Measurements from ENCODE around the gene UNC5A.

The UNC5A gene

DNA sequence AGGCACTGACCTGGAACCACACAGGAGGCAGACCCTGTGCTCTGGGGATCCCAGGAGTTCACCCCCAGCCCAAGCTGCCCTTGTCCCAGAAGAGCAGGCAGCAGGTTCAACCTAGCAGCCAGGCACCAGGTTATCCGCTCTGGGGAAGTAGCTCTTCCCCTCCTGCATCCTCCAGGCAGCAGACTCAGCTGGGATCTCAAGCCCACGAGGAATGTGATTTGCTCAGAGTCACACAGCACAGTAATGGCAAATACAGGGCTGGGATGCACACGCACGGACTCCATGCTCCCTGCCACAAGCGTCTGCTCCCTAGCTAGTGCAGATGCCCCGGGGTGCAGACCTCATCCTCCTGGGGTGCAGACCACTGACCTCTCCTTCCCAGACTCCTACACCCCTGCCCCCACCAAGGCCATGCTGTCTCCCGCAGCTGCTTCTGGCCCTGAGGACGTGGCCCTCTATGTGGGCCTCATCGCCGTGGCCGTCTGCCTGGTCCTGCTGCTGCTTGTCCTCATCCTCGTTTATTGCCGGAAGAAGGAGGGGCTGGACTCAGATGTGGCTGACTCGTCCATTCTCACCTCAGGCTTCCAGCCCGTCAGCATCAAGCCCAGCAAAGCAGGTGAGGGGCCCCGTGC is 63.3 kb downstream of the UNC5A start:
- TF ChIP-seq, protein P1, sequence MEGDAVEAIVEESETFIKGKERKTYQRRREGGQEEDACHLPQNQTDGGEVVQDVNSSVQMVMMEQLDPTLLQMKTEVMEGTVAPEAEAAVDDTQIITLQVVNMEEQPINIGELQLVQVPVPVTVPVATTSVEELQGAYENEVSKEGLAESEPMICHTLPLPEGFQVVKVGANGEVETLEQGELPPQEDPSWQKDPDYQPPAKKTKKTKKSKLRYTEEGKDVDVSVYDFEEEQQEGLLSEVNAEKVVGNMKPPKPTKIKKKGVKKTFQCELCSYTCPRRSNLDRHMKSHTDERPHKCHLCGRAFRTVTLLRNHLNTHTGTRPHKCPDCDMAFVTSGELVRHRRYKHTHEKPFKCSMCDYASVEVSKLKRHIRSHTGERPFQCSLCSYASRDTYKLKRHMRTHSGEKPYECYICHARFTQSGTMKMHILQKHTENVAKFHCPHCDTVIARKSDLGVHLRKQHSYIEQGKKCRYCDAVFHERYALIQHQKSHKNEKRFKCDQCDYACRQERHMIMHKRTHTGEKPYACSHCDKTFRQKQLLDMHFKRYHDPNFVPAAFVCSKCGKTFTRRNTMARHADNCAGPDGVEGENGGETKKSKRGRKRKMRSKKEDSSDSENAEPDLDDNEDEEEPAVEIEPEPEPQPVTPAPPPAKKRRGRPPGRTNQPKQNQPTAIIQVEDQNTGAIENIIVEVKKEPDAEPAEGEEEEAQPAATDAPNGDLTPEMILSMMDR (conservative IDR thresholded peaks at IDR 0.05; ENCODE audit: low read length), result no peak
- no peak for DNase-seq (ENCODE audit: low read depth)
- H3K4me3 ChIP-seq (ENCODE audit: low read length), result no peak overlapping the region

DNA sequence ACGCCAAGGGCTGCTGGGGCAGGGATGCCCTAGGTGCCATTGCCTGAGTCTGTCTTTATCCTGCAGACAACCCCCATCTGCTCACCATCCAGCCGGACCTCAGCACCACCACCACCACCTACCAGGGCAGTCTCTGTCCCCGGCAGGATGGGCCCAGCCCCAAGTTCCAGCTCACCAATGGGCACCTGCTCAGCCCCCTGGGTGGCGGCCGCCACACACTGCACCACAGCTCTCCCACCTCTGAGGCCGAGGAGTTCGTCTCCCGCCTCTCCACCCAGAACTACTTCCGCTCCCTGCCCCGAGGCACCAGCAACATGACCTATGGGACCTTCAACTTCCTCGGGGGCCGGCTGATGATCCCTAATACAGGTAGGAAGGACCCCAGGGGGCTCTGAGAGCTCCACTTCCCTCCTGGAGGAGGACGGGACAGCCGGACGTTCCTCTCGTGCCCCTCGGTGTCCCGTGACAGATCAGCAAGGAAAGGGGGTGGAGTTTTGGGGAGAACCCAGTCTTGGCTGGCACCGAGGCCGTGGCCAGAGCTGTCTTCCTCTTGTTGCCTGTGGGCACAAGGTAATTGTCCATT is 63.9 kb downstream of the UNC5A start:
- TF ChIP-seq, protein P1 (conservative IDR thresholded peaks at IDR 0.05; ENCODE audit: low read length), result no peak
- H3K4me3 ChIP-seq (ENCODE audit: low read length), result no peak overlapping the region
- no peak for DNase-seq (ENCODE audit: low read depth)

DNA sequence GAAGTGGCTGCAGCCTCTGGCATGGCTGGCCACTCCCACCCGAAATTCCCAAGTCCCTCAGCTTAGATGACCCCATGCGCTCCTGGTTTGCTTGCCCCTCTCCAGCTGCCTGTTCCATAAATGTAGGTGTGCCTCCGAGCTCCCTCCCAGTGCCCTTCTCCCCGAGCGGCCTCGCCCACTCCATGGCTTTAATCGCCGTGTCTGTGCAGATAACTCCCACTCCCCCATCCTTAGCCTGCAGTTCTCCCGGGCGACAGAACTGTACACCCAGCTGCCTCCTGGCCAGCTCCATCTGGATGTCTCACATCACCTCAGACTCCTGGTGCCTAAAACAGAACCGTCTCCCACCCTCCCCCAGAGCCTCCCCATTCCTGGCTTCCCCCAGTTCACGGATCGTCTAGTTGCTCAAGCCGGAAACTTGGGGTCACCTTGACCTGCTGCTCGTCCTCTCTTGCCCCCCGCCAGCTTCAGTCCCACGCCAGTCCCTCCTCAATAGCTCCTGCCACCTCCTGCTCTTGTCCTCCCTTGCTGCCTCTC is 64.7 kb downstream of the UNC5A start:
- no peak for DNase-seq (ENCODE audit: low read depth)
- H3K4me3 ChIP-seq (ENCODE audit: low read length), result no peak overlapping the region
- TF ChIP-seq, protein P1 (conservative IDR thresholded peaks at IDR 0.05; ENCODE audit: low read length), result no peak

DNA sequence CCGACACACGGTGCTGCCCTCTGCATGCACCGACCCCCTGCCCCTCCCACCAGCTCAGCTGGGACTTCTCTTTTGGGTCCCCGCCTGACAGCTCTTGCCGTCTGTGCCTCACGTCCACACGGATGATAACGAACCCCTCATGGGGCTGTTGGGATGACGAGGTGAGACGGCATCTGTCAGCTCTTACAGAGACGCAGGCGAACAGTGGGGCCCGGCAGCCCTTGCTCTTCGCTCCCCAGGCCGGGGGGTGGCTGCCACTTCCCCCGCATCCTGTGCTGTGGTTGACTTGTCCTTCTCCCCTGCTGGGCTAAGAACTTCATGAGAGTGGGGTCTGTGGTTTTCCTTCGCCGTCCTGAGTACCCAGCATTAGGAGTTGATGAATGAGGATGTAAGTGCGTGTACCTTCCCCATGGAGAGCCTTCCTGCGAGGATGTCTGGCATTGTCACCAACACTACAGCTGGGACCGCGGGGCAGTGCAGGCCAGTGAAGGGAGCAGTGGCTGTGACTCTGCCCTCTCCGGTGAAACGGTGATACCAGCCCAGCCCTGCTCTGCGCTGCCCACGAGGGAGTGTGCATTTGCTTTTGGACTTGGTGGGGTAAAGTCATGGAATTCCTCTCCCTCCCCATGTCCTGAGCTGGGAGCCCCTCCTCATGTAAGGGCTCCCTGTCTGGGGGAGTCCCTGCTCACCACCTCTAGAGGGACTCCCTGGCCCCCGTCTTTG is 65.6 kb downstream of the UNC5A start:
- DNase-seq (ENCODE audit: low read depth), result no peak
- H3K4me3 ChIP-seq (ENCODE audit: low read length), result no peak overlapping the region
- TF ChIP-seq, protein P1 (conservative IDR thresholded peaks at IDR 0.05; ENCODE audit: low read length), result no peak

DNA sequence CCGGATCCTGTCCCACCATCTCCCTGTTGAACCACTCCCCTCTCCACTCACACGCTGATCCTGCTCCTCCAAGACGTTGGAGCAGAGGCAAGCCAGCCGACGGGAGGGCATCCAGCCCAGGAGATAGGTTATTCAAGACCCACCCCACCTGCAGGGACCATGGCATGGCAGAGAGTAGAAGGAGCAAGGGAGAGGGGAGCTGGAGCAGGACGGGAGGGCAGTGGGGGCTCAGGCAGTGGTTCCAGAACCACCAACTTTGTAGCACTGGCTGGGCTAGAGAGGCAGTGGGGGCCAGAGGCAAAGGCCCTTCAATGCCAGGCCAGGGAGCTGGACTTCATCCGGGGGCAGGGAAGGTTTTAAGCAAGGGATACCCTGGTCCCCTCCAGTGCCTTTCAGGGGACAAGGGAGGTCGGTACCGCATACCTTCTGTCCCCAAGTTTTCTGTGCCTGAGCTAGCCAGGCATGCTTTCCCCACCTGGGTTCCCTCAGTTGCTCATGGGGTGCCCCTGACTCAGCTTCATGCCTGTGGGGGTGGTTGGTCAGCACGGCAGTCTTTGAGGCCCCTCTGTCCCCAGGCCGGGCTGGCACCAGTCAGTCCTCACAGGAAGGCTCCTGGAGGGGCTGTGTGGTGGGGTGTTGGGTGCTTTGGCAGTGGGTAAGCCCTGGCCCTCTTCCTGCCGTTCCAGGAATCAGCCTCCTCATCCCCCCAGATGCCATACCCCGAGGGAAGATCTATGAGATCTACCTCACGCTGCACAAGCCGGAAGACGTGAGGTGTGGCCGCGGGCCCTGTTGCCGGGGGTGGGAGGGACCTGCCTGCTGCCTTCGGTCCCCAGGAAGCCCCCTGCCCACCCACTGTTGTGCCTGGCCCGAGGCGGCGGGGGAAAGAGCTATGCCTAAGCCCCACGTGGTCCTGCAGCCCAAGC is 66.4 kb downstream of the UNC5A start:
- TF ChIP-seq, protein P1 (conservative IDR thresholded peaks at IDR 0.05; ENCODE audit: low read length), result no peak
- H3K4me3 ChIP-seq (ENCODE audit: low read length), result no peak overlapping the region
- DNase-seq (ENCODE audit: low read depth), result no peak

DNA sequence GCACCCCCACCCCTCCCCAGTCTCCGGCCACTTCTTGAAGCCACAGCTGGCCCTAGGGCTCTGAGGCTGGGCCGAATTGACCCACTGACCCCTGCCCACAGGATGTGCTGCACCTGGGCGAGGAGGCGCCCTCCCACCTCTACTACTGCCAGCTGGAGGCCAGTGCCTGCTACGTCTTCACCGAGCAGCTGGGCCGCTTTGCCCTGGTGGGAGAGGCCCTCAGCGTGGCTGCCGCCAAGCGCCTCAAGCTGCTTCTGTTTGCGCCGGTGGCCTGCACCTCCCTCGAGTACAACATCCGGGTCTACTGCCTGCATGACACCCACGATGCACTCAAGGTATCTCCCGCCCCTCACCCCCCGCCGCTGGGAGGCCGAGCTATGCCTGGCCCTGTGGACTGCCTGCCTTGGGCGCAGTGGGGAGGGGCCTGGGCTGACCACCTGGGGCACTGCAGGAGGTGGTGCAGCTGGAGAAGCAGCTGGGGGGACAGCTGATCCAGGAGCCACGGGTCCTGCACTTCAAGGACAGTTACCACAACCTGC is 67.5 kb downstream of the UNC5A start:
- no peak for DNase-seq (ENCODE audit: low read depth)
- TF ChIP-seq, protein P1 (conservative IDR thresholded peaks at IDR 0.05; ENCODE audit: low read length), result no peak
- H3K4me3 ChIP-seq (ENCODE audit: low read length), result no peak overlapping the region

All from AG10803 (cell line).